SU-DHL-6 (cell line): ENCODE measurements around the gene SCG2.

Source experiments
- H2AFZ ChIP-seq: fragments of 200-600 bp; sonication (generic); 2 replicates; pipeline ENCODE4 v1.6.1; 2014; ENCODE audit warnings: low read depth, mild to moderate bottlenecking, moderate library complexity, mixed read lengths, antibody characterized with exemption, low read length; ENCODE audit not compliant: severe bottlenecking
- H3F3A ChIP-seq: fragments of 200-600 bp; shearing (Covaris generic); 2 replicates; pipeline ENCODE4 v1.6.0; 2016; ENCODE audit warnings: antibody characterized with exemption, mild to moderate bottlenecking; ENCODE audit not compliant: insufficient read depth
- H3K27ac ChIP-seq: fragments of 200-600 bp; sonication (generic); 2 replicates; pipeline ENCODE4 v1.5.1; 2016; ENCODE audit warnings: low read depth, mild to moderate bottlenecking, low read length, moderate library complexity, mixed read lengths
- H3K27me3 ChIP-seq: fragments of 200-600 bp; sonication (generic), shearing (Covaris generic); 2 replicates; pipeline ENCODE4 v1.6.0; 2014; ENCODE audit warnings: mild to moderate bottlenecking, low read length
- H3K36me3 ChIP-seq: fragments of 200-600 bp; sonication (generic); 2 replicates; pipeline ENCODE4 v1.6.1; 2014; ENCODE audit warnings: mild to moderate bottlenecking, low read length, mixed read lengths
- H3K4me2 ChIP-seq: fragments of 300-600, 200-600 bp; shearing (Covaris generic), sonication (generic); 2 replicates; pipeline ENCODE4 v1.6.0; 2014; ENCODE audit warnings: low read length, low read depth, mild to moderate bottlenecking; ENCODE audit not compliant: poor library complexity, severe bottlenecking
- H3K4me3 ChIP-seq: fragments of 200-600 bp; sonication (generic); 2 replicates; pipeline ENCODE4 v1.5.1; 2014; ENCODE audit warnings: antibody characterized with exemption, low read length, mild to moderate bottlenecking, mixed read lengths; ENCODE audit not compliant: insufficient read depth, poor library complexity, severe bottlenecking
- H3K79me2 ChIP-seq: fragments of 200-600 bp; sonication (generic); 2 replicates; pipeline ENCODE4 v1.6.1; 2014; ENCODE audit warnings: mild to moderate bottlenecking, low read length, moderate library complexity; ENCODE audit not compliant: insufficient read depth
- H3K9ac ChIP-seq: fragments of 200-600 bp; sonication (generic); 2 replicates; pipeline ENCODE4 v1.7.0; 2014; ENCODE audit warnings: mild to moderate bottlenecking, low read length
- H3K9me2 ChIP-seq: fragments of 200-600 bp; sonication (generic); replicated peaks from 2 replicates; pipeline ENCODE4 v1.6.1; 2014; ENCODE audit warnings: low read length; ENCODE audit not compliant: insufficient read depth
- H3K9me3 ChIP-seq: fragments of 200-600 bp; sonication (generic); 2 replicates; pipeline ENCODE4 v1.6.1; 2014; ENCODE audit warnings: low read length, mixed read lengths; ENCODE audit not compliant: insufficient read depth
- H4K20me1 ChIP-seq: fragments of 200-600 bp; sonication (generic); 2 replicates; pipeline ENCODE4 v1.6.1; 2014; ENCODE audit warnings: low read depth, mild to moderate bottlenecking, antibody characterized with exemption, low read length, moderate library complexity, mixed read lengths
- CTCF ChIP-seq: fragments of 200-600 bp; sonication (generic); IDR thresholded peaks from one replicate; pipeline ENCODE4 v1.5.1; 2017; ENCODE audit warnings: antibody characterized with exemption, mild to moderate bottlenecking, low read length, moderate library complexity; ENCODE audit not compliant: insufficient read depth, poor library complexity, severe bottlenecking
- EZH2phosphoT487 ChIP-seq: fragments of 200-600 bp; sonication (generic), shearing (Covaris generic); conservative IDR thresholded peaks from 2 replicates; pipeline ENCODE4 v1.6.1; 2018; ENCODE audit warnings: mild to moderate bottlenecking, antibody characterized with exemption, low read length, moderate library complexity, mixed read lengths

SCG2 gene

GRCh38 chr2:223591596-223591995 is 10.6 kb downstream of the SCG2 start:
- Histone ChIP-seq H3K9me3 (no peaks in the 10 kb centered on the region), H3K9me2 (no peaks in the 10 kb centered on the region), H2AFZ (no peak overlapping the region), H3K27ac (no peak overlapping the region), H3K79me2 (no peaks in the 10 kb centered on the region), H3K9ac (no peak overlapping the region), H3K4me3 (no peak overlapping the region), H3K27me3 (no peaks in the 10 kb centered on the region), H4K20me1 (no peaks in the 10 kb centered on the region), H3K36me3 (no peaks in the 10 kb centered on the region), H3F3A (no peaks in the 10 kb centered on the region), H3K4me2 (no peak overlapping the region)
- TF ChIP-seq EZH2phosphoT487 (no peak), CTCF (no peak)

- no peaks in the 10 kb centered on the region for H3K79me2 ChIP-seq
- H3K9ac ChIP-seq: no peak overlapping the region
- no peaks in the 10 kb centered on the region for H3K9me3 ChIP-seq
- no peaks in the 10 kb centered on the region for H3K27me3 ChIP-seq
- H3F3A ChIP-seq: no peaks in the 10 kb centered on the region
- TF ChIP-seq EZH2phosphoT487 (no peak), CTCF (no peak)
- no peak overlapping the region for H3K27ac ChIP-seq
- H3K9me2 ChIP-seq: no peaks in the 10 kb centered on the region
- H4K20me1 ChIP-seq: no peaks in the 10 kb centered on the region
- no peak overlapping the region for H2AFZ ChIP-seq
- no peak overlapping the region for H3K4me3 ChIP-seq
- no peak overlapping the region for H3K4me2 ChIP-seq
- no peaks in the 10 kb centered on the region for H3K36me3 ChIP-seq
These were observed 11.2 kb downstream of the SCG2 start for GRCh38 chr2:223590964-223591363.

GRCh38 chr2:223589901-223590300 is 12.3 kb downstream of the SCG2 start:
- Histone ChIP-seq H3K4me2 (no peak overlapping the region), H3K9ac (no peak overlapping the region), H3K4me3 (no peak overlapping the region)

More at GRCh38 chr2:223589901-223590300, 12.3 kb downstream of the SCG2 start:
- no peaks in the 10 kb centered on the region for H3F3A ChIP-seq
- TF ChIP-seq CTCF: no peak
- no peaks in the 10 kb centered on the region for H3K9me2 ChIP-seq
- no peaks in the 10 kb centered on the region for H3K9me3 ChIP-seq
- H2AFZ ChIP-seq: no peak overlapping the region
- no peak overlapping the region for H3K27ac ChIP-seq
- H3K36me3 ChIP-seq: no peaks in the 10 kb centered on the region
- no peaks in the 10 kb centered on the region for H3K27me3 ChIP-seq
- H3K79me2 ChIP-seq: no peaks in the 10 kb centered on the region
- H4K20me1 ChIP-seq: no peaks in the 10 kb centered on the region
